HK-2 (cell line): ENCODE results near the gene AUH.
"Not testable (repeated sequence)": the region's sequence is repeated elsewhere in the genome, so short reads cannot be mapped to it uniquely, and the experiment has no call there.

ENCODE experiments used
- DNase-seq: peaks from one replicate; pipeline ENCODE4 v3.0.0-alpha.2; 2018; ENCODE audit not compliant: unreplicated experiment

AUH gene

DNA sequence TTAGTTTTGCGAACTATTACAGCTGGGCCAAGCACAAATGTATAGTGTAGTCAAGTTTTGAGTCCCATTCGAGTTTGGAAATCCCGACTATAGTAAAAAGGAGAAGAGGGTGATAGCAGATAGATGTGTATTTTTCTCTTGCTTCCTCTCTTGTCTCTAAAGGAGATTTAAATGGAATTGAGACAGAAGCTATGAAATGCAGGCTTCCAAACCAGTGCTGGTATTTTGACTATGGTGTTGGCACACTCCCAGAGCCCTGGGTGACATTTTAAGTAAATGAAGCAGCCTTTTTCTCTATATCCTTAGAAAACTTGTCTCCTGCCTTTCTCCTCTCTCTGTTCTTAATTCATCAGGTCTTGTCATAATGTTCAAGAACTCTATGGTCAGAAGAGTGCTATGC is 17.7 kb upstream of the AUH start:
- DNase-seq, result no peak

DNA sequence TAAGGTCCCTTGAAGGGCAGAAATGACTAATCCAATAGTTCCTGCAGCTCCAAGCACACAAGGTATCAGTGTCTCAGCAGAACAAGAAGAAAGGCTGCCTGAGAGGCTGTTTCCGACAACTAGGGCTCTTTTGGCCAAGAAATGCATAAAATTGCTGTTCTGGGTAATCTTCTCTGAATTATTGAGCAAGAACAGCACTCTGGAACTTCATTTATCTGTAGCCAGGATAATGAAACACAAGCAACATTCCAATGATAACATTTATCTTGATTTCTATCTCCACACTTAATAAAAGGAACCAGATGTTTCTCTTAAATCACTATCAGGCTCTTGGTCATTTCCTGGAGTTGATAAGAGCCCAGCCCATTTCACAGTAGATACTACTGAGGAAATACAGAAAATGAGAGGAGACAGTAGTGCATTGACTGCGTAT is 17.0 kb upstream of the AUH start:
- no peak for DNase-seq

- not testable (repeated sequence) for DNase-seq
Measured at GRCh38 chr9:91378054-91378453, 16.3 kb upstream of the AUH start.

- DNase-seq, result no peak
Measured at GRCh38 chr9:91376239-91376638, 14.5 kb upstream of the AUH start.

DNA sequence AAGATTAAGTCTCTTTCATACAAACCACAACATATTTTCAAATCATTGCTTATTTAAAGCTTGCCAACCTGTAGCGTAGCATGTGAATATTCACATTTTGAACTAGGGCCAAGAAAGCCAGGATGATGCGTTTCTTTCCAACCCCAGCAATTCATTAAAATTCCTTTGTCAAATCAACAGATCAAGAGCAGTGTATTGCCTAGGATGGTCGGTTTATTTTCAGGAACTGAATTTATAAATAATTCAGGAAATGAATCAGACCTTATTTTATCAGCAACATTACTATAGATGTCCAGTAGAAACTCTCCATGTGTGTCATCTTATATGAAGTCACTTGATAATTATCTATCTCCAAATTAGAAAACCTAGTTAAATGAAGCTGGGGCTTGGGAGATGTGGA is 13.2 kb upstream of the AUH start:
- DNase-seq, result no peak

DNA sequence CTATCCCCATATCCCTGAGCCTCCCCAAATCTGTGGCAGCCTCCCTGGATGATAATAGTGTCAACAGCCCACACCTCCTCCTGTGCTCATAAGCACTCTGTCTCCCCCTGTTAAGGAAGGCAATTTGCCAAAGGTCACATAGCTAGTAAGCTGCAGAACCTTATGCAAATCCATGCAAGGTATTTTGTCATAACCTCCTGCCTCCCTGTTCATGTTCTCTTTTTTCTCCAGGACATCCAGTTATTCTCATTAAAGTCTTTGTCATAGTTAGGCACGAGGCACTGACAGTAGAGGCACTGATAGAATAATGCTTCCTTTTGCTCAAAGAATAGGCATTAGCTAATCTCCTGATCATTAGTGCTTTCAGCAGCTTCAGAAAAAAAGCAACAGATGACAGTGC is 10.2 kb upstream of the AUH start:
- no peak for DNase-seq

DNA sequence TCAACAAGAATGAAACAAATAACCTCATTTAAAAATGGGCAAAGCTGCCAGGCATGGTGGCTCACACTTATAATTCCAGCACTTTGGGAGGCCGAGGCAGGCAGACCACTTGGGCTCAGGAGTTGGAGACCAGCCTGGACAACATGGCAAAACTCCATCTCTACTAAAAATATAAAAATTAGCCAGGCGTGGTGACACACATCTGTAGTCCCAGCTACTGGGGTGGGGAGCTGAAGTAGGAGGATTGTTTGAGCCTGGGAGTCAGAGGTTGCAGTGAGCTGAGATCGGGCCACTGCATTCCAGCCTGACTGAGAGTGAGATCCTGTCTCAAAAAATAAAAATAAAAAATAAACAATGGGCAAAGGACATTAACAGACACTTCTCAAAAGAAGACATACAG is 8.3 kb upstream of the AUH start:
- DNase-seq, result not testable (repeated sequence)

DNA sequence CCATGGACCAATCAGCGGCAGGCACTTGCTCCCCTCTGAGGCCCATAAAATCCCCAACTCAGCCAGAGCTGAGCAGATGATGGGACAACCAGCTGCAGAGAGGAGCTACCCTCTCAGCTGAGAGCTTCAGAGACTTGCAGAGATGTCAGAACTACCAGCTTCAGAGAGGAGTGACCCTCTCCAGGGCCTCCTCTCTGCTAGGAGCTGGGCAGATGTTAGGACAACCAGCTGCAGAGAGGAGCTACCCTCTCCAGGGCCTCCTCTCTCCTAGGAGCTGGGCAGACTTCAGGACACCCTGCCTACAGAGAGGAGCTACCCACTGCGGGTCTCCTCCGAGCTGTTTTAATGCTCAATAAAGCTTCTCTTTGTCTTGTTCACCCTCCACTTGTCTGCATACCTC is 3.0 kb upstream of the AUH start:
- no peak for DNase-seq

DNA sequence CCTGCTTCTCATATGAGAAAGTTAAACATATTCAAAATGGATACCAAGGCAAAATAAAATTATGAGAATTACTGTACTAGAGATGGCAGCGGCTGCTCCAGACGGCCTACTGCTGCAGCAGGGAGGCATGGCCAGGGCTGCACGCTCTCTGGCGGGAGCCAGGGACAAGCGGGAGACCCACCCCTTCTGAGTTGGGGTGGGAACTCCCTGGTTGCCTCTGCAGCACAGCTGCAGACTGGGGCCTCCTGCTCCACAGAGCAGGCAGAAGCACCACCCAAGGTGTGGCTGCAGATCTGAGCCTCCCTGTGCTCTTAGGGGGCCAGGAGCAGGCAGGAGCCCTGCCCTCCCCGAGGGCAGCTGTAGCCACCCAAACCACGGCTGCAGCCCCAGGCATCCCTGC is 2.3 kb upstream of the AUH start:
- DNase-seq, result no peak

DNA sequence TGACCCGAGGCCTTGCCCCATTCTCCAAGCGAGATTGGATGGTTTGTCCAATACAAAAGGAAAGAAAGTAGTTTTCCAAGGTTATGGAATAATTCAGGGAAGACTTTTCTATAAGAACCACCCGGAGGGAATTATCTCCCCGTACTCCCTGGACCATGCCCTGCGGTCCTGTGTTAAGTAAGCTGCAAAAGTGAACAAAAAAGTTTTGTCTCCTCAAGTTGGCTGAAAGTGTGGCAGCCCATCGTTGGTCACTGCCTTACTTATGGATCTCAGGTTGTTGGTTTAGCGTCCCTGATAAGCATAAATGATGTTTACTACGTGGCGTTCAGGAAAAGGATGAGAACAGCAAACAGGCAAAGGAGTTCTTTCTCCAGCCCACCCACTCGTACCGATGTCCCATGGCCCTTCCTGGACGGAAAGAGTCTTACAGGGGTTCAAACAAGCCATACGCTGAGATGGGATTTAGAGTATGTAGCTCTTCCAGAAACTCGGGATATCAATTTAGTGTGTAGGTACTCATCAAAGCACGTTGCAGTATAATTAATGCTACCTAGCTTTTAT is 413 bp upstream of the AUH start:
- no peak for DNase-seq

GRCh38 chr9:91360551-91361290 is 997 bp downstream of the AUH start:
- no peak for DNase-seq

DNA sequence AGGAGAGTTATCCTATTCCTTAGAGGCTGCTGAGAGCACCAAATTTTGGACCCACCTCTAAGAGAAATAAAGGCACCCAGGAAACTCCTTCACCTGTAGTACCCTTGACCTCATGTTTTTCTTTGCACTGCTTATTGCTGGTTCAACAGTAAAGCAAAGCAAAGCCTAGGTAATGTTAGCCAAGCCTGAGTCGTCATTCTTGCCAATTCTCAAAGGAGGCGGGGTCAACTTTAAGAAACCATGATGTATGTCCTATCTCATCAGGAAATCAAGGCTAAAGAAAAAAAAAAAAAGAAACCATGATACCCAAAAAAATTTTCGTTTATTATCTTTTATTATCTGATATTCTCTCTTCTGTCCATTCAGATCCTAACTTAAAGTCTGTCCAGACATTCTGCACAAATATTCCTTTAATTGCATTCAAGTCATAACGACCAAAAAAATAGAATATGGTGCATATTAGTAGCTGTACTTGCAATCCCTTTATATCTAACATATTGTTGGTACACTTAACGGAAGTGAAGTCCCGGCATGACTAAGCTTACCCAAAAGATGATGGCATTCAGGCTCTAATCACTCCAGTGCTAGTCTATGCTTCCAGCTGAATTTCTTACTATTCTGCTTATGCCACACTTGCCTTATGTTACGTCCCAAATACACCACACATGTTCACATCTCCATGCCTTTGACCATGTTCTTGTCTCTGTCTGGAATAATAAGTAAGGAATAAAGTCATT is 1.8 kb downstream of the AUH start:
- no peak for DNase-seq

DNA sequence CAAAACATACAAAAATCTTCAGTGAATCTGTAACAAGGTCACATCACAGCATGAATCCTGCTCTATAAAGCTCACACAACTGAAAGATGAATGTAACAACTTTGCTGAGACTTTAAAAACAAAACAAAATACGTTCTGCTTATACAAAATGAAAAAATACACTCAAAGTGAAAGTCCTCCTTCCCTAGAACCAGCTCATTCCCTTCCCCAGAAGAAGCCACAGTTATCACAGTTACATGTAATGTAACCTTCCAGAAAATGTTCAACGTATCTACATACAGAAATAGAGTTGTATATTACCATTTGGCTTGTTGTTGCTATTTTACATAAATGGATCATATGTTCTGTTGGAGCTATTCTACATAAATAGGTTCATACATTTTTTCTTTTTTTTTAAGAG is 2.6 kb downstream of the AUH start:
- no peak for DNase-seq

- DNase-seq, result no peak
Measured at GRCh38 chr9:91354881-91355280, 6.8 kb downstream of the AUH start.

- DNase-seq, result no peak
Measured at GRCh38 chr9:91349115-91349555, 12.6 kb downstream of the AUH start.

GRCh38 chr9:91348191-91348807 is 13.4 kb downstream of the AUH start:
- no peak for DNase-seq

GRCh38 chr9:91347377-91347776 is 14.3 kb downstream of the AUH start:
- DNase-seq, result no peak

DNA sequence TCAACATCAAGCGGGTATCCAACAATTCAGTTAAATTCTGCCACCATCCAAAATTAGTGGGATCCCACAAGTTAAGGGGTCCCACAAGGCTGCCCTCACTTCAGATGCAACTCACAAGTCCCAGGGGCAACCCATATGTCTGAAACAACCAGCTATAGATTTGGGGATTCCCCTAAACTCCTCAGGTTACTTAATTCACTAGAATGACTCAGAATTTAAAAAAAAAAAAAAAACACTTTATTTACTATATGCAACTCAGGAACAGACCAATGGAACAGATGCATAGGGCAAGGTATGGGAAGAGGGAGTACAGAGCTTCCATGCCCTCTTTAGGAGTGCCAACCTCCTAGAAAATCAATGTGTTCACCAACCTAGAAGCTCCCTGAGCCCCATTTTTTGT is 15.1 kb downstream of the AUH start:
- DNase-seq, result no peak

DNA sequence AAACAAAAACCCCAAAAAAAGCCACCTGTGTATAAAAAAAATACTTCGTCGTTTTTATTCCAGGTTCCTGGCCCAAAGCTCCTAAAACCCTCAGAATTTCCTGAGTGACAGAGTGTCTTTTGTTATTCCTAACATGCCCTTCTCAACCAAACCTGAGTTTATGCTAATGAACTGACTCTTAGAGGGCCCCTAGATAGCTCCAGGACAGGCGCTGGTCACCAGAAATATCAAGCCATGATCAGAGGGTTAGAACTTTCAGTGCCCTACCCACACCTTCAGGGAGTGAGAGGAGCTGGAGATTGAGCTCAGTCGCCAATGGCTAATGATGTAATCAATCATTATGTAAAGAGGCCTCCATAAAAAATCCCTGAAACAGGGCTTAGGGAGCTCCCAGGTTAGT is 15.7 kb downstream of the AUH start:
- no peak for DNase-seq

DNA sequence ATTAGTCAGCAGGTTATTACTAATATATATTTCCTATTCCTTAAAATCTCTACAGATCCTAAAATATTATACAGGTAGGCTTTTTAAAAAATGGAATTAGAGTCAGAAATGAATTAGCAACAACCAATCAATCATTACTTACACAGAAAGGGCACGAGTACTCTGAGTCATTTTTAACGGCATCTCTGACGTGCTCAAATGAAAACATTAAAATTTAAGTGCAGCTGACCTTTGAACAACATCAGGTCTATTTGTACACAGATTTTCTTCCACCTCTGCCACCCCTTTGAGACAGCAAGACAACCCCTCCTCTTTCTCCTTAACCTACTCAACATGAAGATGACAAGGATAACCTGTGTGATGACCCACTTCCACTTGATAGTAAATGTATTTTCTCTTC is 19.1 kb downstream of the AUH start:
- DNase-seq, result no peak

DNA sequence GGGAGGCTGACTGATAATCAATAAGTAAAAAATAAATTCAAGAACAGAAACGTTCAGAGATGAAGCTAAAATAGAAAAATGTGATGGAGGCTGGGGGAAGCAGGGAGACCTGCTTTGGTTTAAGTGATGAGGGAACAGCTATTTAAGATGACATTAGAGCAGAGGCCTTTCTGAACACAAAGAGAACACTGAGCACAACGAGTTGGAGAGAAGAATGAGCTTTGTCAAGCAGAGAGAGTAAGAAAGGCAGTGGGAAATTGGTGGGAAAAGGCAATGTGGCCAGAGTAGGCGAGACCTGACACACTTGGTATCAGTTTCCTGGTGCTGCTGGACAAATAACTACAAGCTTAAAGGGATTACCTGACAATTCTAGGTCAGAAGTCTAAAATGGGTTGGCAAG is 20.0 kb downstream of the AUH start:
- DNase-seq, result no peak

GRCh38 chr9:91341258-91341746 is 20.4 kb downstream of the AUH start:
- DNase-seq, result no peak
